Gastroesophageal sphincter (tissue), 4 donors: Measurements from ENCODE around the gene TESMIN. TPM values are rescaled to one million over a fixed set of nuclear protein-coding genes. Genes with fewer than 3 reads are reported as not detected.

ENCODE experiments used
- ATAC-seq: fragments of 150-250 bp; one replicate; pipeline ENCODE4 v1.9.1; 2016; ENCODE audit warnings: mild to moderate bottlenecking, moderate library complexity
- H3K27ac ChIP-seq, 4 donors: fragments of 200-600 bp; sonication (generic) in 3 of 4; 1 replicate in 3 of 4; 2 replicates in 1 of 4; pipeline ENCODE4 v1.5.1; 2016 to 2019
- H3K27me3 ChIP-seq: fragments of 200-600 bp; sonication (generic); one replicate; pipeline ENCODE4 v1.5.1; 2019
- H3K36me3 ChIP-seq, 2 donors: fragments of 200-600 bp; sonication (generic); one replicate each; pipeline ENCODE4 v1.5.1; 2019; ENCODE audit warnings: control low read depth in 1 of 2
- H3K4me1 ChIP-seq, 3 donors: fragments of 200-600 bp; sonication (generic); 1 replicate in 2 of 3; 2 replicates in 1 of 3; pipeline ENCODE4 v1.5.1; 2016 to 2019; ENCODE audit warnings: control low read depth in 2 of 3
- H3K4me3 ChIP-seq, 2 donors: fragments of 200-600 bp; sonication (generic); one replicate each; pipeline ENCODE4 v1.5.1; 2019; ENCODE audit warnings: mild to moderate bottlenecking in 1 of 2, moderate library complexity in 1 of 2
- H3K9me3 ChIP-seq, 3 donors: fragments of 200-600 bp; sonication (generic); one replicate each; pipeline ENCODE4 v1.5.1; 2017 to 2019; ENCODE audit warnings: control low read depth in 2 of 3
- EP300 ChIP-seq: sonication (generic); formaldehyde crosslinking; IDR thresholded peaks from one replicate; pipeline ENCODE4 v1.6.1; 2017; ENCODE audit warnings: antibody characterized with exemption, mild to moderate bottlenecking
- POLR2A ChIP-seq, 2 donors: fragments of 450-650 bp; IDR thresholded peaks; one replicate each; pipeline ENCODE4 v1.6.1; 2017; ENCODE audit warnings: antibody characterized with exemption in 2 of 2, mild to moderate bottlenecking in 2 of 2, moderate library complexity in 1 of 2
- POLR2AphosphoS5 ChIP-seq: sonication (generic); formaldehyde crosslinking; IDR thresholded peaks from one replicate; pipeline ENCODE4 v1.6.1; 2017; ENCODE audit warnings: antibody characterized with exemption
- WGBS, 2 donors: methylation state at CpG; one replicate each; pipeline ENCODE4 v1.1.5; 2018; ENCODE audit warnings: low coverage in 1 of 2; 5-methylcytosine and 5-hydroxymethylcytosine counted together
- total RNA-seq, 4 donors: library from RNA; depleted of rRNA; stranded (reverse); fragments of >200 nt; gene quantifications; one replicate each; pipeline ENCODE4 v1.1.0, GENCODE V29; 2016
- TF ChIP-seq, protein P1 (sequence below), 4 experiments: fragments of 200-600 bp in 2 of 4; fragments of 450-650 bp in 2 of 4; sonication (generic) in 1 of 4; IDR thresholded peaks; one replicate each; pipeline ENCODE4 v1.5.1; 2017 to 2019; ENCODE audit warnings: antibody characterized with exemption in 4 of 4, mild to moderate bottlenecking in 2 of 4, moderate library complexity in 2 of 4

TESMIN gene
- total RNA-seq, 4 donors from 2014 or later = 0.12 to 0.54 (median 0.27) TPM; not detected in 1

GRCh38 chr11:68688881-68689280 is 62.4 kb downstream of the TESMIN start:
- Histone ChIP-seq H3K36me3 (no peaks in the 10 kb centered on the region), H3K27ac (no peak overlapping the region), H3K27me3 (peaks cover 80% of the 10 kb centered on the region), H3K9me3 (no peaks in the 10 kb centered on the region), H3K4me1 (peaks cover 0 to 14% (median 13%) of the 10 kb centered on the region in 3 donors), H3K4me3 (no peak overlapping the region)
- TF ChIP-seq POLR2AphosphoS5 = no peak
- TF ChIP-seq, protein P1, sequence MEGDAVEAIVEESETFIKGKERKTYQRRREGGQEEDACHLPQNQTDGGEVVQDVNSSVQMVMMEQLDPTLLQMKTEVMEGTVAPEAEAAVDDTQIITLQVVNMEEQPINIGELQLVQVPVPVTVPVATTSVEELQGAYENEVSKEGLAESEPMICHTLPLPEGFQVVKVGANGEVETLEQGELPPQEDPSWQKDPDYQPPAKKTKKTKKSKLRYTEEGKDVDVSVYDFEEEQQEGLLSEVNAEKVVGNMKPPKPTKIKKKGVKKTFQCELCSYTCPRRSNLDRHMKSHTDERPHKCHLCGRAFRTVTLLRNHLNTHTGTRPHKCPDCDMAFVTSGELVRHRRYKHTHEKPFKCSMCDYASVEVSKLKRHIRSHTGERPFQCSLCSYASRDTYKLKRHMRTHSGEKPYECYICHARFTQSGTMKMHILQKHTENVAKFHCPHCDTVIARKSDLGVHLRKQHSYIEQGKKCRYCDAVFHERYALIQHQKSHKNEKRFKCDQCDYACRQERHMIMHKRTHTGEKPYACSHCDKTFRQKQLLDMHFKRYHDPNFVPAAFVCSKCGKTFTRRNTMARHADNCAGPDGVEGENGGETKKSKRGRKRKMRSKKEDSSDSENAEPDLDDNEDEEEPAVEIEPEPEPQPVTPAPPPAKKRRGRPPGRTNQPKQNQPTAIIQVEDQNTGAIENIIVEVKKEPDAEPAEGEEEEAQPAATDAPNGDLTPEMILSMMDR (IDR thresholded peaks at IDR 0.05) = no peak
- TF ChIP-seq EP300 = no peak
- no peak for TF ChIP-seq POLR2A (IDR thresholded peaks at IDR 0.05)
- no peak for ATAC-seq
- WGBS, 2 donors = 77 to 85% methylated on average over 12 of the region's 12 CpGs

DNA sequence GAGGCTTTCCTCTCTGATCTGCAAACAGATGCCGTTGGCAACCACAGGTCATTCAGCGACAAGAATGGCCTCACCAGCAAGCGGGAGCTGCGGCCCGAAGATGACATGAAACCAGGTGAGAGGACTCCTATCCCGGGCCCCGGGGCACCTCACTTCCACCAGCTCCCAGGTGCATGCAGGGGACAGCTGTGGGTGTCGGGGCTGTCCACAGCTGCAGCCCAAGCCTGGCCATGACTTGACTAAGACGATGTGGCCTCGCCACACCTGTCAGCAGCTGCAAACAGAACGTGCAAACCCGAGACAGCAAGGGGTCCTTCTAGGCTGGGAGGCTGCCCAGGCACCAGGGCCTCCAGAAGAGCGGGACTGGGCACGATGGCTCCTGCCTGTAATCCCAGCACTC is 63.3 kb downstream of the TESMIN start:
- Histone ChIP-seq H3K4me1 (peaks cover 0 to 17% (median 13%) of the 10 kb centered on the region in 3 donors), H3K27ac (no peak overlapping the region), H3K36me3 (no peaks in the 10 kb centered on the region), H3K27me3 (peaks cover 78% of the 10 kb centered on the region), H3K9me3 (no peaks in the 10 kb centered on the region), H3K4me3 (no peak overlapping the region)
- TF ChIP-seq, protein P1 (IDR thresholded peaks at IDR 0.05) = no peak
- TF ChIP-seq POLR2A (IDR thresholded peaks at IDR 0.05) (no peak), EP300 (no peak), POLR2AphosphoS5 (no peak)
- ATAC-seq = no peak
- WGBS, 2 donors = no CpG with 5 or more reads among the region's 14 CpGs

DNA sequence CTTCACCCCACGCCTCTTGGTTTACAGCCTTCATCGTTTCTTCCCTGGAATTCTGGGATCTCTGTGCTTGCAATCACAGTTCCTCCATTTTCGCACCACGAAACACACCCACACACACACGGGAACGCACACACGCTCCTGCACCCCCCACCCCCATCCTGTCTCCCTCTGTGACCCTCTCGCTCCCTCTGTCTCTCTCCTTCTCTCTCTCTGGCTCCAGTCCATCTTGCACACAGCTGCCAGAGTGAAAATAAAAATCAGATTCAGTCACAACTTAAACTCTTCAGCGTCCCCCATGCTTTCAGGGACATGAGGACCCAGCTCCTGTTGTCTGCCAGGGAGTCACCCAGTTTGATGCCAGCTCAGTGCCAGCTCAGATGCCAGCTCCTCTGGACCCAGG is 64.0 kb downstream of the TESMIN start:
- Histone ChIP-seq H3K27me3 (peaks cover 71% of the 10 kb centered on the region), H3K4me3 (no peak overlapping the region), H3K36me3 (no peaks in the 10 kb centered on the region), H3K9me3 (no peaks in the 10 kb centered on the region), H3K4me1 (peaks cover 0 to 17% (median 13%) of the 10 kb centered on the region in 3 donors), H3K27ac (no peak overlapping the region)
- TF ChIP-seq POLR2AphosphoS5 (no peak), EP300 (no peak), POLR2A (IDR thresholded peaks at IDR 0.05) (no peak)
- TF ChIP-seq, protein P1 (IDR thresholded peaks at IDR 0.05) = no peak
- 40 to 58% methylated on average over 7 to 9 of the region's 9 CpGs for WGBS, 2 donors
- ATAC-seq = no peak

DNA sequence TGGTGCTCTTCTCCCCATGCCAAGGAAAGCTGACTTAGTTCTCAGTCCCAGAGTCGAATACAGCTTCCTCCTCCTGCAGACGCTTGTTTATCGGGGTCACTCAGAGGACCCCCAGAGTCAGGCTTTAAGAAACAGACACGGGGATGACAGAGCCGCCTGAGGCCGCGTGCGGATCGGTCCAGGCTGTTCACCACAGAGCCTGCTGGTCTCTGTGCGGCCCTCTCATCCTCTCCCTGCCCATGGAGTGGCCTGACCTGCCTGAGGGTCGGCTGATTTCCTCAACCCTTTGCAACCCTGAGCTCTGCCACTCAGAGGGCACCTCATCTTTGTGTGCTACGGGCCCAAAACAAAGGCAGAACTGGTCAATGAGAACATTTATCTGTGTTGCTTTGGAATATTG is 64.8 kb downstream of the TESMIN start:
- peaks cover 0 to 17% (median 13%) of the 10 kb centered on the region in 3 donors for H3K4me1 ChIP-seq
- no peaks in the 10 kb centered on the region for H3K36me3 ChIP-seq

More for the DNA sequence above, 64.8 kb downstream of the TESMIN start:
- H3K27me3 ChIP-seq = peaks cover 67% of the 10 kb centered on the region
- no peaks in the 10 kb centered on the region for H3K9me3 ChIP-seq
- WGBS, 2 donors = 88 to 93% methylated on average over 4 to 5 of the region's 12 CpGs
- no peak overlapping the region for H3K27ac ChIP-seq
- ATAC-seq = no peak
- TF ChIP-seq, protein P1 (IDR thresholded peaks at IDR 0.05) = no peak
- TF ChIP-seq EP300 (no peak), POLR2A (IDR thresholded peaks at IDR 0.05) (no peak), POLR2AphosphoS5 (no peak)
- H3K4me3 ChIP-seq = no peak overlapping the region
